ENCODE results near the gene DCDC2B. TPM values are rescaled to one million over a fixed set of nuclear protein-coding genes. Genes with fewer than 3 reads are reported as not detected.
A peak's percentile ranks its signal among the peaks of the same experiment; 100 is the strongest.

DCDC2B gene
- total RNA-seq, 2 experiments from 2014 or later = 0.14 TPM; not detected in 1

DNA sequence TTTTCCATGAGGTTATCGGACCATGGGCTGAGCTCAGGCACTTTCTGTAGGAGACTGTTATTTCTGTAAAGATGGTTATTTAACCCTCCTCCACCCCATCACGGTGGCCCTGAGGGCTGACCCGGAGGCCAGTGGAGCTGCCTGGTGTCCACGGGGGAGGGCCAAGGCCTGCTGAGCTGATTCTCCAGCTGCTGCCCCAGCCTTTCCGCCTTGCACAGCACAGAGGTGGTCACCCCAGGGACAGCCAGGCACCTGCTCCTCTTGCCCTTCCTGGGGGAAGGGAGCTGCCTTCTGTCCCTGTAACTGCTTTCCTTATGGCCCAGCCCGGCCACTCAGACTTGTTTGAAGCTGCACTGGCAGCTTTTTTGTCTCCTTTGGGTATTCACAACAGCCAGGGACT lies 11.1 kb upstream of the DCDC2B start:
- ATAC-seq (ENCODE audit: poor library complexity) (no peak), DNase-seq (no peak)
- peaks cover 65% of the 10 kb centered on the region for H3K4me1 Mint-ChIP-seq (ENCODE audit: low read depth)
- CTCF ChIA-PET = interaction anchor here (2.3 kb wide), 1 partner anchor 18 kb away, joined by 12 read pairs; no protein-coding TSS in a partner anchor
- intact Hi-C loops (cut with DNase I, micrococcal nuclease) = no loop called here
- Histone ChIP-seq H3K27ac (ENCODE audit: low read depth in 1 of 2, low read length in 2 of 2) (no peak overlapping the region), H3K4me1 (ENCODE audit: insufficient read depth, low read length) (peaks cover 72% of the 10 kb centered on the region), H3K36me3 (ENCODE audit: insufficient read depth, low read length) (peaks cover 51% of the 10 kb centered on the region), H3K9me3 (ENCODE audit: control insufficient read depth in 1 of 2, insufficient read depth in 1 of 2, low read length in 2 of 2) (no peaks in the 10 kb centered on the region), H3K4me3 (ENCODE audit: low read length) (no peak overlapping the region), H3K27me3 (ENCODE audit: control insufficient read depth in 1 of 2, insufficient read depth in 2 of 2, low read length in 2 of 2) (no peaks in the 10 kb centered on the region)
- POLR2A ChIA-PET = interaction anchor here (0.6 to 3.9 kb wide), 6 partner anchors 8 to 149 kb away, joined by 3 to 17 read pairs (median 5); partner anchors contain the start of genes IQCC, KPNA6 and TXLNA
- H3K27ac Mint-ChIP-seq = peak overlapping the region; percentile 76
- H3K27me3 Mint-ChIP-seq = no peaks in the 10 kb centered on the region
- peaks cover 54% of the 10 kb centered on the region for H3K36me3 Mint-ChIP-seq (ENCODE audit: low read depth)
- H3K9me3 Mint-ChIP-seq = no peaks in the 10 kb centered on the region
- peak overlapping the region; percentile 45 for H3K4me3 Mint-ChIP-seq
- TF ChIP-seq, protein P1, sequence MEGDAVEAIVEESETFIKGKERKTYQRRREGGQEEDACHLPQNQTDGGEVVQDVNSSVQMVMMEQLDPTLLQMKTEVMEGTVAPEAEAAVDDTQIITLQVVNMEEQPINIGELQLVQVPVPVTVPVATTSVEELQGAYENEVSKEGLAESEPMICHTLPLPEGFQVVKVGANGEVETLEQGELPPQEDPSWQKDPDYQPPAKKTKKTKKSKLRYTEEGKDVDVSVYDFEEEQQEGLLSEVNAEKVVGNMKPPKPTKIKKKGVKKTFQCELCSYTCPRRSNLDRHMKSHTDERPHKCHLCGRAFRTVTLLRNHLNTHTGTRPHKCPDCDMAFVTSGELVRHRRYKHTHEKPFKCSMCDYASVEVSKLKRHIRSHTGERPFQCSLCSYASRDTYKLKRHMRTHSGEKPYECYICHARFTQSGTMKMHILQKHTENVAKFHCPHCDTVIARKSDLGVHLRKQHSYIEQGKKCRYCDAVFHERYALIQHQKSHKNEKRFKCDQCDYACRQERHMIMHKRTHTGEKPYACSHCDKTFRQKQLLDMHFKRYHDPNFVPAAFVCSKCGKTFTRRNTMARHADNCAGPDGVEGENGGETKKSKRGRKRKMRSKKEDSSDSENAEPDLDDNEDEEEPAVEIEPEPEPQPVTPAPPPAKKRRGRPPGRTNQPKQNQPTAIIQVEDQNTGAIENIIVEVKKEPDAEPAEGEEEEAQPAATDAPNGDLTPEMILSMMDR (IDR thresholded peaks at IDR 0.05) = no peak

DNA sequence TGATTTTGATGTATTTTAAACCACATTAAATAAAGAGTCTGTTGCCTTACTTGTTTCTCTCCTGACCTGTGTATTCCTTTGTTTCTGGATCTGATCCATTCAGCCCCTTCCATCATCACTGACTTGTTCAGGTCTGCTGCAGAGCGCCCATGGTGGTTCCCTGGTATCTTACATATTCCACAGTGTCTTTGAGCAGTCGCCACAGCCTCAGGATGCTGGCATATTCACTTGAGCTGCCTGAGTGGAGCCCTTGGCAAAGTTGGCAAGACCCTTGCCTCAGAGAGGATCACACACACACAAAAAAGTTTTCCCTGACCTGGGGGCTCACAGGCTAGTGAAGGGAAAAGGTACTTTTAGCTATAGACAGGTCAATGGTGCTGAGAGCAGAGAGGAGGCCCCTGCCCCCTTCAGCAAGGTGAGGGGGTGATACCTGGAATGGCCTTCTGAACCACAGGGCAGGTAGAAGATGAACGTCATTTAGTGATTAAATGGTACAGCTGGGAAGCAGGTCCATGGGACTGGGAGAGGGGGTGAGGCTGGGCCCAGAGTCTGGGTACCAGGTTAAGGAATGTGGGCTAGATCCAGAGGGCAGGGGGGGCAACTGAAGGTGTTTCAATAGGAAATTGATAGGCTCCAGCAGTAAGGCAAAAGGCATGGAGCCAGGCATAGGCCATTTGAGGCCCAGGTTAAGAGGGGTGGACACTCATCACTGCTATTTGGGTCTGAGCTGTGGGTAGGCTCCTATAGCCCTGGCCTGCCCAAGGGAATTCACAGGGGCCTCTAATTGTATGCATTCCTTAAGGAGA lies 10.4 kb upstream of the DCDC2B start:
- ATAC-seq (ENCODE audit: poor library complexity) = no peak
- H3K4me1 ChIP-seq (ENCODE audit: insufficient read depth, low read length) = peaks cover 74% of the 10 kb centered on the region
- intact Hi-C loops (cut with DNase I, micrococcal nuclease) = no loop called here

DNA sequence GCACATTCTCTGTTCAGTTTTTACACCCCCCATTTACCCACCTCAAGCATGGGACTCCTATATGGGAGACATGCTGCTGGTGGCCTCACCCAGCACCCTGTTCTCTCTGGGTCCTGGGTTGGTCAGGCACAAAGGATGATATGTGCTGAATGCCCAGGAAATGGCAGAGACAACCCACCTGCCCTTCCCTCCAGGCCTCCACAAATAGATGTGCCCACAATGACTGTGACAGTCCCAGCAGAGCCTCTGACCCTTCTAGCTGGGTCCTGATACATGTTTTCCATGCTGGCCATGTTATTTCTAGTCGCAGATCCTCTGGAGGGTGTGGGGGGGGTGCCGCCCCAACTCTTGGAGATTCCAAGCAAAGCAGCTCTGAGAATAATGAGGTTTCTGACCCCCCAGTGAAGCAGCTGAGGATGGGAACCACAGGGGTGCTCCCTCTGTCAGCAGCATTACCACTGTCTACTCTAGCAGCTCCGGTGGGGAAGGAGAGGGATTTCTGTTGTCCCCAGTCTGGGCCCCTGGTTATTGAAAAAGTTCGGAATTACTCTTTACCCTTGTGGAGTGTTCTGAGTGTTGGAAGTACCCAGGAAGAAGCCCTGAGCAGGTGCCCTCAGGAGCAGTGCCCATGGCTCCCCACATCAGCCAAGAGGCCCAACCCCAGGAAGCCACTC lies 9.7 kb upstream of the DCDC2B start:
- no peaks in the 10 kb centered on the region for H3K9me3 ChIP-seq (ENCODE audit: control insufficient read depth in 1 of 2, insufficient read depth in 1 of 2, low read length in 2 of 2)
- ATAC-seq (ENCODE audit: poor library complexity) (no peak), DNase-seq (peak in 1 of 14 experiments; percentile 29)
- Mint-ChIP-seq H3K9me3 (no peaks in the 10 kb centered on the region), H3K27me3 (no peaks in the 10 kb centered on the region), H3K27ac (peak overlapping the region; percentile 76), H3K4me1 (ENCODE audit: low read depth) (peaks cover 71% of the 10 kb centered on the region), H3K4me3 (peak overlapping the region; percentile 11), H3K36me3 (ENCODE audit: low read depth) (peaks cover 51% of the 10 kb centered on the region)
- POLR2A ChIA-PET = interaction anchor here (1.3 to 3.8 kb wide), 3 partner anchors 19 to 195 kb away, joined by 4 to 27 read pairs (median 17); partner anchors contain the start of genes LCK and TXLNA
- CTCF ChIA-PET = interaction anchor here (0.5 to 2.3 kb wide), 2 partner anchors 17 to 47 kb away, joined by 3 to 12 read pairs; no protein-coding TSS in a partner anchor
- H3K4me1 ChIP-seq (ENCODE audit: insufficient read depth, low read length) = peaks cover 77% of the 10 kb centered on the region
- no peaks in the 10 kb centered on the region for H3K27me3 ChIP-seq (ENCODE audit: control insufficient read depth in 1 of 2, insufficient read depth in 2 of 2, low read length in 2 of 2)
- TF ChIP-seq, protein P1 (IDR thresholded peaks at IDR 0.05) = no peak
- peak overlapping the region in 1 of 2 donors; percentile 97 for H3K27ac ChIP-seq (ENCODE audit: low read depth in 1 of 2, low read length in 2 of 2)
- intact Hi-C loops (cut with DNase I, micrococcal nuclease) = no loop called here
- peaks cover 46% of the 10 kb centered on the region for H3K36me3 ChIP-seq (ENCODE audit: insufficient read depth, low read length)
- no peak overlapping the region for H3K4me3 ChIP-seq (ENCODE audit: low read length)

More for the DNA sequence above, 10.4 kb upstream of the DCDC2B start:
- no peak for DNase-seq
- Histone ChIP-seq H3K27me3 (ENCODE audit: control insufficient read depth in 1 of 2, insufficient read depth in 2 of 2, low read length in 2 of 2) (no peaks in the 10 kb centered on the region), H3K9me3 (ENCODE audit: control insufficient read depth in 1 of 2, insufficient read depth in 1 of 2, low read length in 2 of 2) (no peaks in the 10 kb centered on the region), H3K27ac (ENCODE audit: low read depth in 1 of 2, low read length in 2 of 2) (no peak overlapping the region), H3K4me3 (ENCODE audit: low read length) (no peak overlapping the region), H3K36me3 (ENCODE audit: insufficient read depth, low read length) (peaks cover 46% of the 10 kb centered on the region)
- TF ChIP-seq, protein P1 (IDR thresholded peaks at IDR 0.05) = no peak
- Mint-ChIP-seq H3K36me3 (ENCODE audit: low read depth) (peaks cover 51% of the 10 kb centered on the region), H3K27ac (peak overlapping the region; percentile 76), H3K9me3 (no peaks in the 10 kb centered on the region), H3K4me3 (peak overlapping the region; percentile 72), H3K4me1 (ENCODE audit: low read depth) (peaks cover 68% of the 10 kb centered on the region), H3K27me3 (no peaks in the 10 kb centered on the region)
- CTCF ChIA-PET = interaction anchor here (2.3 kb wide), 1 partner anchor 17 kb away, joined by 12 read pairs; no protein-coding TSS in a partner anchor
- POLR2A ChIA-PET = interaction anchor here (1.3 to 3.8 kb wide), 3 partner anchors 18 to 196 kb away, joined by 4 to 17 read pairs (median 7); partner anchors contain the start of genes KPNA6 and TXLNA

Measured in CD4-positive, alpha-beta T cell (primary cell).